ENCODE measurements around the gene TYW1.
"Not testable (repeated sequence)": the region's sequence is repeated elsewhere in the genome, so short reads cannot be mapped to it uniquely, and the experiment has no call there.

Gene TYW1

DNA sequence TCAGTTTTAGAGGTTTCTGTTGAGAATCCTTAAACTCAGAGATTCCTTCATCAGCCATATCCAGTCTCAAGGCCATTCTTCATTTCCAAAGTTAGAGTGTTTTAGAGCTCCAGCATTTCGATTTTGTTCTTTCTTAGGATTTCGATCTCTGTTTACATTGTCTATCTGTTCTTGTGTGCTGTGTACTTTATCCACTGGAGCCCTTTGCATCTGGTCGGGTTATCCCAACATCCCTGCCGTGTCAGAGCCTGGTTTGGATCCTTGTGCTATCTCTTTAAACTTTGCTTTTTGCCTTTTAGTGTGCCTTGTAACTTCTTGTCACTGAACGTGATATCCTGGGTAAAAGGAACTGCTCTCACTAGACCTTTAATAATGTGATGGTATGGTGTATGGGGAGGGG lies 131.6 kb downstream of the TYW1 start:
- DNase-seq: not testable (repeated sequence)

DNA sequence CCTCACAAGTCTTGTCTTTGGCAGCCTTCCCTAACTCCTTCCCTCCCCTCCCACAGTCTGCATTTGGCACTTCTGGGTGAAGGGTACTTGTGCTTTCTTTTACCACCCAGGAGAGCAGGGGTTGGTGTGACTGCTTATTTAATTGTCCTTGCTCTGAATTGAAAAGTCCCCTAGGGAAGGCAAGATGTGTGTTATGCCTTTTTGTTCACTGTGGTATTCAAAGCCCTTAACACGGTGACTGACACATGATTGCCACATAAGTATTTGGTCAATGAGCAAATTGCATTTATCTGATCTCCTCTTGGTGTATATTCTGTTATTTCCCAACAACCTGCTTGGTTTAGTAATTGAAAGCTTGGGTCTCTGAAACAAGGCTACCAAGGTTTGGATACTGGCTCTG lies 134.1 kb downstream of the TYW1 start:
- DNase-seq: not testable (repeated sequence)

DNA sequence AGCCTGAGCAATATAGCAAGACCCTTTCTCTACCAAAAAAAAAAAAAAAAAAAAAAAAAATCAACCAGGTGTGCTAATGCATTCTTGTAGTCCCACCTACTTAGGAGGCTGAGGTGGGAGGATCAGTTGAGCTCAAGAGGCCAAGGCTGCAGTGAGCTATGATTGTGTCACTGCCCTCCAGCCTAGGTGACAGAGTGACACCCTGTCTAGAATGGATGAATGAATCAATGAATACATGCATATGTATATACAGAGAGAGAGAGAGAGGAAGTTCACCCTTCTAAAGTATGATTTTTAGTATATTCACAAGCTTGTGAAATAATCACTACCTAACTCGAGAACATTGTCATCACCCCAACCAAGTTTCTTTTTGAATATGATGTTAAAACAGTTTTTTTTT lies 138.3 kb downstream of the TYW1 start:
- DNase-seq: not testable (repeated sequence)

DNA sequence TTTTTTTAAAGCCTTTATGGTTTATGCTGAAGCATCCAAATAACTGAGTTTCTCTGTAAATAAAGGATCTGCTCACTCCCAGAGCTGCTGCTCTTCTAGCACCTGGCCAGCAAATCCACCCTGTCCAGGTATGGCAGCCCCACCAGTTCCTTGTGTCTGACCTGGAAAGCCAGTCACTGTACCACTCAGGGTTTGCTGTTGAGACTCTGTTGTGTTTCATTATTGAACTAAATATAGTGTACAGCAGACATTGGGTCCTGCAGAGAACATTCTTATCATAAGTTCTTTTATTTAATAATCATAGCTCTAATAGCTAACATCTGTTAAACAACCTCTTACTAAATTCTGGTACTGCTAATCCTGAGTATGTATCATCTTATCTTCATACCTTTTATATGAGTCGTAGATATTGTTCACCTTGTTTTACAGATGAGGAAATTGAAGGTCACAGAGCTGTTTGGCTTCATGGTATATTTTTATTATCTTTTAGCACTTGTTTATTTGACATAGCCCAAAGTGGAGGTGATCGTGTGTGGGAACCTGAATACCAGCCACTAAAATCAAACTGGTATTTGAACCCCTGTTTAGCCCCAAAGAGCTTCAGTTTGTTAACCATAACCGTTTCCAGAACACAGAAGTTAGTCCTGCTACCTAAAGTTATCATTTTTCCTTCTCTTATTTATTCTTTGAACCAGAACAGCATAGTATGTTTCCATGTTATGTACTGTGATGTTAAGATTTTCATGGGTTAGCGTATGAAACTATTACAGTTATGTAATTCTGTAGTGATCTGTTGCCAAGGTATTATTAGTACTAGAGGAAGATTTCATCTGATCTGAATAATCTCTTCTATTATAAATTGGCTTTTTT lies 139.2 kb downstream of the TYW1 start:
- DNase-seq: not testable (repeated sequence)

DNA sequence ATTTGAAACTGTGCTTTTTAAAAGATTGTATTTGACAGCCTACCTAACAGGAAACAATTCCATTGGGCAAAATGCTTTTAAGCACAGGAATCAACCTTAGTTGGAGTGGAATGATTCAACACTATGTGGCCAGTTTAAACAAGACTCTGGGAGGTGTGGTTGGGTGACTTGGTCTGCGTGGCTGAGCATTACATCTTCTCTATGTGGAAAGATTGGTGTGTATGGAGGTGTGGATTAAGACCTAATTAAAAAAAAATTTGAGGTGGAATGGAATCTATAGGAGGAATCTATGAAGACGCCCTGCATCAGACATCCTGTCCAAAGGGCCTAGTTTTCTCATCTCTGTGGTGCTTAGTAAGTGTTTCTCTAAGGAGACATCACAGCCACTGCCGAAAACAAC lies 140.9 kb downstream of the TYW1 start:
- not testable (repeated sequence) for DNase-seq

DNA sequence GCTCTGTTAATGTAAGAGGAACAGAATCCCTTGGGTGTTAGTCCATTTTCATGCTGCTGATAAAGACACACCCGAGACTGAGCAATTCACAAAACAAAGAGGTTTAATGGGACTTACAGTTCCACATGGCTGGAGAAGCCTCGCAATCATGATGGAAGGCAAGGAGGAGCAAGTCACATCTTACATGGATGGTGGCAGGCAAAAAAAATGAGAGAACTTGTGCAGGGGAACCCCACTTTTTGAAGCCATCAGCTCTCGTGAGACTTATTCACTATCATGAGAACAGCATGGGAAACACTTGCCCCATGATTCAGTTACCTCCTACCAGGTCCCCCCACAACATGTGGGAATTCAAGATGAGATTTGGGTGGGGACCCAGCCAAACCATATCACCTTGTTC lies 143.2 kb downstream of the TYW1 start:
- not testable (repeated sequence) for DNase-seq

DNA sequence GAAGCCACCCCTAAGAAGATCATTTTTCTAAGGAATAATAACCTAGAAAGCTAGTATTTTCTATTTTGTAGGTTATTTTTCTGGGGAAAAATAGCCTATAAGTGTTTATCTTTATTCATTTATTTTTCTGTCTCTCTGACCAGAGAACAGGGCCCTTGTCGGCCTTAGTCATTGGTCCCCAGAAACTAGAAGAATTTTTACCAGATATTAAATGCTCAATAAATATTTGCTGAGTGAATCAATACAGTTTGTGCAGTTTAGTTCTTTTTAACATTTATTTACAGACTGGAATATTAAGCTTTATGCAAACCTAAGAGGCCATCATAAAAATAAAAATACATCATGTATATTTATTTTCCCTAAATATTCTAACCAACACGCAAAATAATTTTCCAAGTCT lies 144.4 kb downstream of the TYW1 start:
- not testable (repeated sequence) for DNase-seq

DNA sequence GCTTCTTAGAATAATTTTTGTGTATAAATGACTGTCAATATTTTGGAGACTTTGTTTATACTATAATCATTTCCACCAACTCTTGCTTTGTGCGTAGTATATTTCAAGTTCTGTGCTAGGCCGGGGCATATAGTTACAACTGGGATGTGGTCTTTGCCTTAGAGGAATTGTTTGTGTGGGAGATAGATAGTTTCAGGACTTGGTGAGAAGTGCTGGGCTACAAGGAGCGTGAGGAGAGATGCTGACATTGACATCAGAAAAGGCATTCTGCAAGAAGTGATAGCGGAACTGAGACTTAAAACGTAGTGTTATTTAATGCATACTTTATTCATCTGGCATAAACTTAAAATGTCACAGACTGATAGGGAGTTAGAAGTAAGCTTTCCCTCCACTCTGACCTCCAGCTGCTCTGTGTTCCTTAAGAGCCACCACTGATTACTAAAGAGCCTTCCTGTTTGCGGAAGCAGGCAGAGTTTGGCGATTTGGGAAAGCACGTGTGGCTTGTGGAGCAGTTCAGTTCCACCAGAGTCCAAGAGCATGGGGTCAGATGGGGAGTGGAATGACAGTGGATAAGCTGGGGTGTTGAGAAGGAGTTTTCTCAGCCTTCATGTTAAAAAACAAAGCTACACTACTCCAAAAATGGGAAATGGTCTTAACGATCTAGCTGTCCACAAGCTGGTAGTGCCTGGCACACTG lies 146.6 kb downstream of the TYW1 start:
- not testable (repeated sequence) for DNase-seq

DNA sequence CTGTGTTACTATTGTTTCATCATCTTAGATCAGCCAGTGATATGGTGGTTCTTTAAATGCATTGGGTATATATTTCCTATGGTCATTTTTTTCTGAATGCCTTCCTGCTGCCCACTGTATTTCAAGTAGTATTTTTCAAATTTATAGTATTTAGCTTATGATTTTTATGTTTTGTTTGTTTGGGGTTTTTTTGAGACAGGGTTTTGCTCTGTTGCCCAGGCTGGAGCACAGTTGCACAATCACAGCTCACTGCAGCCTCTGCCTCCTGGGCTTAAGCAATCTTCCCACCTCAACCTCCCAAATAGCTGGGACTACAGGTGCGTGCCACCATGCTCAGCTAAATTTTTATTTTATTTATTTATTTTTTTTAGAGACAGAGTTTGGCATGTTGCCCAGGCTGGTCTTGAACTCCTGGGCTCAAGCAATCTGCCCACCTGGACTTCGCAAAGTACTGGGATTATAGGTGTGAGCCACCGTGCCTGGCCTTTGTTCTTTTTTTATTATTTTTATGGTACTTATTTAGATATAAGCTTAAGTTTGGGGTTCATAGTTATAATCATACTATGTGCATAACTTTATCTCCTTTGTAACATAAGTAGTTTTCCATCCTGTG lies 149.1 kb downstream of the TYW1 start:
- not testable (repeated sequence) for DNase-seq

DNA sequence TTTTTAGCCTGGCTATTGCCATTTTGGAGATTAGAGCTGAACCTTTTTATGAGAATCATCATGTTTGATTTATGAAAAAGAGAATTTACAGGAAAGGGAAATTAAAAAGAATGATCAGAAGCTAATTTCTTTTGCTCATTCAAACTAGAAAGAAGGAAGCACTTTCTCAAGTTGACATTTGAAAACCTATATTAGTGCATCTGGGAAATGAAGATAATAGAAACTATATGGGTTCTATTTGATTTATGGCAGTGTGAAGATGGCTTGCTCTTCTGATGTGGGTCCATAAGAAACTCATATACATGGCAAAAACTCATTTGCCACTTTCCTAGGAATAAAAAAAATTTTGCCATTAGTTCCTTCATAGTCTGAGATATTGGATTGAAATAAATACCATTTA lies 152.5 kb downstream of the TYW1 start:
- DNase-seq: not testable (repeated sequence)

DNA sequence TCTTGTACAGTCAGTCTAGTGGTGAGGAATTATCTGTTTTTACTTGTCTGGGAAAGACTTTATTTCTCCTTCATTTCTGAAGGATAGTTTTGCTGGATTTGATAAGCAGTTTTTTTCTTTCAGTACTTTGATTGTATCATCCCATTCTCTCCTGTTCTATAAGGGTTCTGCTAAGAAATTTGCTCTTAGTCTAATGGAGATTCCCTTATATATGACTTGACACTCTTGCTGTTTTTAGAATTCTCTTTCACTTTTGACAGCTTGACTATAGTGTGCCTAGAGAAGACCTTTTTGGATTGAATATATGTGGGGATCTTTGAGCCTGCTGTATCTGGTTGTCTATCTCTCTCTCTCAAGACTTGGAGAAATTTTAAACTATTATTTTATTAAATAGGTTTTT lies 157.7 kb downstream of the TYW1 start:
- not testable (repeated sequence) for DNase-seq

DNA sequence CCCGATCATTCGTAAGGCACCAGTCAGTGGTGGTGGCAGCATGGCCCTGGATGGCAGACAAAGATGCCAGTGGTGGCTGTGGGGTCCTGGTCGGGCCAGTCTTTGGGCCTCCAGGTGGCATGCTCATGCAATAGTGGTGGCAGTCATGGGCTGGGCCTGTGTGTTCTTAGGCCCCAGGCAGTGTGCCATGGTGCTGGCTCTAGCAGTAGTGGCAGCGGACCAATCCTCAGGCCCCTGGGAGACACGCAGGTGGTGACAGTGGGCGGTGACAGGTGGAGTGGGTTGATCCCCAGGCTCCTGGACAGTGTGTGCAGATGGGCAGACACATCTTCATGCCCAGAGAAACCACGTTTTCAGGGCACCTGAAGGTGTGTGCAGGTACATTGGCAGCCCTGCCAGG lies 159.4 kb downstream of the TYW1 start:
- not testable (repeated sequence) for DNase-seq

DNA sequence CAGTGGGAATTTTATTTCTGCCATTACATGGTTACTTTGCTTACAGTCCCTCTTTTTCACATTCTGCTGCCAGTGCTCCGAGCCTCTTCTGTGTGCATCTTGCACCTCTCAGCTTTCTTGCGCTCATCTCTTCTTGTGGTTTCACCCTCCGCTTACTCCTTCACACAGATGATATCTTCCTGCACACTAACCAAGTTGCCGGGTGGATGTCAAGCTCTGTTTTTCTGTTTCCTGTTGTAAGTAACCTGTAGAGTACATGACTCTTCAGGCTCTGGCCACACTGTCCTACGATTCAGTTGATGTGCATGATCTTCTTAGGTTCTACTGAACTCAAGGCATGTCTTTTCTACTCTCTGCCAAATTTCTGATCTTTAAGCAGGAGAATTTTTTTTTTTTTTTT lies 166.7 kb downstream of the TYW1 start:
- not testable (repeated sequence) for DNase-seq

DNA sequence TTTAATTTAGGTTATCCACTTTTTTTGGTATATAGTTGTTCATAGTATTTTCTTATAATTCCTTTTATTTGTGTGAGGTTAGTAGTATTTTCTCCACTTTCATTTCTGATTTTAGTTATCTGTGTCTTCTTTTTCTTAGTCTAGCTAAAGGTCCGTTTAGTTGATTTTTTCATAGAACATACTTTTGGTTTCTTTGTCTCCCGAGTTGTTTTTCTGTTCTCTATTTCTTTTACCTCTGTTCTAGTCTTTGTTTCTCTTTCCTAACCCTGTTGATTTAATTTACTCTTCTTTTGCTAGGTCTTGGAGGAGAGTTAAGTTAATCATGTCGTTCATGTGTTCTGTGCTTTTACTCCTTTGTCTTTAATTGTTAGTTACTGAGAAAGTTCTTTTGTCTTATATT lies 174.5 kb downstream of the TYW1 start:
- not testable (repeated sequence) for DNase-seq

DNA sequence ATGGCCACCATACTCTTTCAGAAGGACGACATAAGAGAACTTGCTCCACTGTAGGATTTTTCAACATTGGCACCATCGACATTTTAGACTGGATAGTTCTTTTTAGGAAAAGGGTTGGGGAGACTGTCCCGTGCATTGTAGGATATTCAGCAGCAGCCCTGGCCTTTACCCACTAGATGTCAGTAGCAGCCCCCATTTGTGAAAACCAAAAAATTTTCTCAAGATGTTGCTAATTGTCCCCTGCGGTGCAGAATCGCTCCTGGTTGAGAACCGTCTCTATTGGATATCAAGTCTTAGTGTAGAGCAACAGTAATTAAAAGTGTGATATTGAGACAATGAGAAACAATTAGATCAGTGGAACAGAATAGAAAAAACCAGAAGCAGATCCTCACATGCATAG lies 180.1 kb downstream of the TYW1 start:
- DNase-seq: not testable (repeated sequence)

DNA sequence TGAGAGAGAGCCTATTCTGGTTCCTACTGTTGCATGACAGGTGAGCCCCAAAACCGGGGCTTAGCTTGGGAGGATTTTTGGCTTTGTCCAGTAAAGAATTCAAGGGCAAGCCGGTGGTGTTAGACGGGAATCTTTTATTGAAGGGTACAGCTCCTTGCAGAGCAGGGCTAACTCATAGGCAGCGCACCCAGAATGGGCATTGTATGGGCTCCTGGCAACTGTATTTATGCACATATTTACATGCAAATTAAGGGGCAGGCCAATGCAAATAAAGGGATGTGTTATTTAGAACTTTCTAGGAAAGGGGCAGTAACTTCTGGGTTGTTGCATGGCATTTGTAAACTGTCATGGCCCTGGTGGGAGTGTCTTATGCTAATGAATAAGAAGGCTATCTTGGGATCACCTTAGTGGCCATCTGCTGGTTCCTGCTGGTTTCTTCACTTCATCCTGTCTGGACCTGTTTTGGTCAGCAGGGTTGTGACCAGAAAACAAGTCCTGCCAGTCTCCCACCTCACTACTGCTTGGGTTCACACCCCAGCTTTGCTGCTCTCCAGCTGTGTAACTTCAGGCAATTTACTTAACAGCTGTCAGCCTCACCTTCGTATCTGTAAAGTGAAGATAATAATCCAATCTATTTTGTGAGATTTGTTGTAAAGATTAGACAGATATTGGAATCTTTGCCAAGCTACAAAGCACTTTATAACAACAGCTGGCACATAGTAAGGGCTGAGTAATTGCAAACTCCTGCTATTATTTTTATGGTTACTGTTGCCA lies 182.5 kb downstream of the TYW1 start:
- not testable (repeated sequence) for DNase-seq

DNA sequence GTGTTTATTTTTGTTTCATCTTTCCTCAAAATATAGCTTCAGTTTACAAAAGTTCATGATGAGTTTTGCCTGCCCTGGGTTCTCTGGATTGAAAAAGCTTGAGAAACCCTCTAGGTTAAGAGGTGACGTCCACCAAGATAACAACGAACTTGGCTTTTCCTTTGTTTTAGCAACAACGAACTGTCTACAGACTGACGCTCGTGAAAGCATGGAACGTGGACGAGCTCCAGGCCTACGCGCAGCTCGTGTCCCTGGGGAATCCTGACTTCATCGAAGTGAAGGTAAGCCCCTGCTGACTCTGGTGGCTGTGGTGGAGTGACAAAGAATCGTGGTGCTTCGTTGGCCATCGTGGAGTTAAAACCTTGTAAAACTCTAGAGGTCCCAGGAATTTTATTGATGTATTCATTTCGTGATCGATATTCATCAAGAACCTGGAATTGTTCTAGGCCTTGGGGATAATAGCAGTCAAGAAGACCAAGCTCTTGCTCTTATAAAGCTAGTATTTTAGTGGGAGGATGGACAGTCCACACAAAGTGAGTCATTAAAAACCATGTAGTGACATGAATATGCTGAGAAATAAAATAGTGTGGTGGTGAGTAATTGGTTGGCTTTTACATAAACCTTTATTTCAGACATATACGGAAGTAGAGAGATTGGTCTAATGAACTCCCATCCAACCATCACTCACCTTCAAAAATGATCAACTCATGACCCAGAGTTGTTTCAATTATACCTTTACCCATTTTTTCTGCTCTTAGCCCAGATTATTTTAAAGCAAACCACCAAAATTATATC lies 186.5 kb downstream of the TYW1 start:
- DNase-seq: not testable (repeated sequence)

DNA sequence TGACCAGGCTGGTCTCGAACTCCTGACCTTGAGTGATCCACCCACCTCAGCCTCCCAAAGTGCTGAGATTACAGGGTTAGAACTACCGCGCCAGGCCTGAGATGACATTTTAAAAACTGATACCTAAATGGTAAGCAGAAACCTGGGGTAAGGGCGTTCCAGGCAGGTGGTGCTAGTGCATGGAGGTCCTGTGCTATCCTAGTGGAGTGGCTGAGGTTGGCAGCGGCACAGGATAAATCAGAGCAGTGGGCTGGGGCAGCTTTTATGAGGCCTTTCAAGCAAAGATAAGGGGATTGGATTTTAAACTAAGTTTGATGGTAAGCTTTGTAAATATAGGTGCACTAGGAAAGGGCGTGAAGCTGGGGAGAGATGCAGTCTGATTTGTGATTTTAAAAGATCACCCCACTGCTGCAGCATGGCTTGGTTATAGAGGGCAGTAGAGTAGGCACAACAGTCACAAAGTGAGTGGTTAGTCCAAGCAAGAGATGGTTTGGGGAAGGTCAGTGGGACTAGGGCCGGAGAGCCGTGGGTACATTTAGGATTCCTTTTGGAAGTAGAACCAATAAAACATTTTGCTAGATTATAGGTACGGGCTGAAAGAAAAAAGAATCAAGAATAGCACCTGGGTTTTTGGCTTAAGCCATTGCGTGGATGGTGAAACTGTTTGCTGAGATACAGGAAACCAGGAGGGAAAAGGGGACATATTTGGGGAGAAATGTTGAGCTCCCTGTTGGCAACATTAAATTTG lies 188.5 kb downstream of the TYW1 start:
- not testable (repeated sequence) for DNase-seq

DNA sequence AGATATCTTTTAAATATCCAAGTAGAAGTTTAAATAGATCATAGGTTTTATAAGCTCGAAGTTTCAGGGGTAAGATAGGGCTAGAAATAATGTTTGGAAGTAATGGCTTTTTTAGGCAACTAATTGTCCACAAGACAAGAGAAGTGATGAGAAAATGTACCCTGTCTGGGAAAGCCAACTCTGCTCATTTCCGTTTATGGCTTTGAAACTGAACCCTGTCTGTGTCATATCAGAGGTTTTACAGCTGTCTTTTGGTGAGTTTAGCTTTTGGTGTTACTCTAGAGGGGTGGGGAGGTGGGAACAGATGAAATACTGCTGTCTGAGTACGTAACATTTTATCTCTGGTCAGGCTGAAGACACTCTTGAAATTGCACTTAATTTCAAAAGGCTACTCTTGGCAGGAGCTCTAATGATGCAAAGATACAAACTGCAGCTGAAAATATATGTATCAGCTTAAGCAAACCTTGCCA lies 189.1 kb downstream of the TYW1 start:
- not testable (repeated sequence) for DNase-seq

DNA sequence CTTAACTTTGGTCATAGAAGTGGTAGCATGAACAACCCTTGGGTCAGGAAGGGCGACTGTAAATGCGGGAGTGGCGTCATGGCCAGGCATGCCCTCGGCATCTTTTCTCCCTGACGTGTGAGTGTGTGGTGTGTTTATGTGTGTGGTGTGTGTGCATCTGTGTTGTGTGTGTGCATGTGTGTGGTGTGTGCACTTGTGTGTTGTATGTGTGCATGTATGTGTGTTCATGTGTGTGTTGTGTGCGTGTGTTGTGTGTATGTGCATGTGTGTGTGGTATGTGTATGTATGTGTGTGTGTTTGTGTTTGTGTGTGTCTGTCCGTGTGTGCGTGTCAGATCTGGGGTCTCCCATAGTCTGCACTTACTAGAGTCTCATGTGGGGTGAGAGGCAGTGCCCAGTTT lies 192.5 kb downstream of the TYW1 start:
- not testable (repeated sequence) for DNase-seq
